Measurements from ENCODE around the gene L3MBTL1. TPM values are rescaled to one million over a fixed set of nuclear protein-coding genes. Genes with fewer than 3 reads are reported as not detected.
A peak's percentile ranks its signal among the peaks of the same experiment; 100 is the strongest.

Gene L3MBTL1
- total and polyA plus RNA-seq, 4 donors, result 22.1 to 52.8 (median 29.5) TPM

GRCh38 chr20:43516251-43516824, 8.8 kb downstream of the L3MBTL1 start:
- no CpG with 5 or more reads among the region's 1 CpG for WGBS (ENCODE audit: insufficient coverage)

GRCh38 chr20:43520074-43520630, 12.7 kb downstream of the L3MBTL1 start:
- DNase-seq (ENCODE audit: low read depth in 4 of 6, low spot score in 6 of 6), result peak in 1 of 6 donors; percentile 65
- Histone ChIP-seq H3K27ac (ENCODE audit: low read depth, low read length) (no peak overlapping the region), H3K36me3 (ENCODE audit: control insufficient read depth, insufficient read depth, low read length) (no peaks in the 10 kb centered on the region), H3K27me3 (ENCODE audit: control insufficient read depth, insufficient read depth, low read length) (no peaks in the 10 kb centered on the region), H3K9me3 (ENCODE audit: control insufficient read depth, insufficient read depth, low read length) (peaks cover 1% of the 10 kb centered on the region), H3K4me1 (ENCODE audit: control insufficient read depth, insufficient read depth, low read length) (peaks cover 7% of the 10 kb centered on the region), H3K4me3 (ENCODE audit: low read depth, low read length) (no peak overlapping the region)
- WGBS (ENCODE audit: insufficient coverage), result no CpG with 5 or more reads among the region's 1 CpG

More at GRCh38 chr20:43516251-43516824, 8.8 kb downstream of the L3MBTL1 start:
- no peak for DNase-seq (ENCODE audit: low read depth in 4 of 6, low spot score in 6 of 6)
- Histone ChIP-seq H3K27ac (ENCODE audit: low read depth, low read length) (no peak overlapping the region), H3K4me3 (ENCODE audit: low read depth, low read length) (no peak overlapping the region), H3K4me1 (ENCODE audit: control insufficient read depth, insufficient read depth, low read length) (peaks cover 24% of the 10 kb centered on the region), H3K27me3 (ENCODE audit: control insufficient read depth, insufficient read depth, low read length) (no peaks in the 10 kb centered on the region), H3K36me3 (ENCODE audit: control insufficient read depth, insufficient read depth, low read length) (peaks cover 14% of the 10 kb centered on the region), H3K9me3 (ENCODE audit: control insufficient read depth, insufficient read depth, low read length) (peaks cover 1% of the 10 kb centered on the region)

- Histone ChIP-seq H3K27ac (ENCODE audit: low read depth, low read length) (no peak overlapping the region), H3K4me1 (ENCODE audit: control insufficient read depth, insufficient read depth, low read length) (no peaks in the 10 kb centered on the region), H3K9me3 (ENCODE audit: control insufficient read depth, insufficient read depth, low read length) (peaks cover 1% of the 10 kb centered on the region), H3K36me3 (ENCODE audit: control insufficient read depth, insufficient read depth, low read length) (peaks cover 9% of the 10 kb centered on the region), H3K27me3 (ENCODE audit: control insufficient read depth, insufficient read depth, low read length) (no peaks in the 10 kb centered on the region), H3K4me3 (ENCODE audit: low read depth, low read length) (no peak overlapping the region)
- 38% methylated on average over 3 of the region's 5 CpGs for whole genome bisulfite sequencing (ENCODE audit: insufficient coverage)
- DNase-seq (ENCODE audit: low read depth in 4 of 6, low spot score in 6 of 6), result peak in 1 of 6 donors; percentile 91
Observed at GRCh38 chr20:43525021-43525420, 17.5 kb downstream of the L3MBTL1 start.

- H3K4me1 ChIP-seq (ENCODE audit: control insufficient read depth, insufficient read depth, low read length), result peaks cover 4% of the 10 kb centered on the region
- WGBS (ENCODE audit: insufficient coverage), result 94% methylated on average over 8 of the region's 8 CpGs
- no peak overlapping the region for H3K27ac ChIP-seq (ENCODE audit: low read depth, low read length)
- H3K36me3 ChIP-seq (ENCODE audit: control insufficient read depth, insufficient read depth, low read length), result peaks cover 23% of the 10 kb centered on the region
- no peak overlapping the region for H3K4me3 ChIP-seq (ENCODE audit: low read depth, low read length)
- DNase-seq (ENCODE audit: low read depth in 4 of 6, low spot score in 6 of 6), result no peak
- no peaks in the 10 kb centered on the region for H3K27me3 ChIP-seq (ENCODE audit: control insufficient read depth, insufficient read depth, low read length)
- H3K9me3 ChIP-seq (ENCODE audit: control insufficient read depth, insufficient read depth, low read length), result no peaks in the 10 kb centered on the region
Observed at GRCh38 chr20:43528258-43528875, 20.9 kb downstream of the L3MBTL1 start.

- H3K27ac ChIP-seq (ENCODE audit: low read depth, low read length), result no peak overlapping the region
- no peak overlapping the region for H3K4me3 ChIP-seq (ENCODE audit: low read depth, low read length)
- WGBS (ENCODE audit: insufficient coverage), result 94% methylated on average over 2 of the region's 5 CpGs
- H3K9me3 ChIP-seq (ENCODE audit: control insufficient read depth, insufficient read depth, low read length), result no peaks in the 10 kb centered on the region
- peaks cover 27% of the 10 kb centered on the region for H3K36me3 ChIP-seq (ENCODE audit: control insufficient read depth, insufficient read depth, low read length)
- no peak for DNase-seq (ENCODE audit: low read depth in 4 of 6, low spot score in 6 of 6)
- peaks cover 4% of the 10 kb centered on the region for H3K4me1 ChIP-seq (ENCODE audit: control insufficient read depth, insufficient read depth, low read length)
- H3K27me3 ChIP-seq (ENCODE audit: control insufficient read depth, insufficient read depth, low read length), result no peaks in the 10 kb centered on the region
Observed at GRCh38 chr20:43529051-43529450, 21.6 kb downstream of the L3MBTL1 start.

- no peak for DNase-seq (ENCODE audit: low read depth in 4 of 6, low spot score in 6 of 6)
- 98% methylated on average over 3 of the region's 3 CpGs for whole genome bisulfite sequencing (ENCODE audit: insufficient coverage)
- H3K36me3 ChIP-seq (ENCODE audit: control insufficient read depth, insufficient read depth, low read length), result peaks cover 30% of the 10 kb centered on the region
- H3K9me3 ChIP-seq (ENCODE audit: control insufficient read depth, insufficient read depth, low read length), result no peaks in the 10 kb centered on the region
- H3K4me3 ChIP-seq (ENCODE audit: low read depth, low read length), result no peak overlapping the region
- no peaks in the 10 kb centered on the region for H3K27me3 ChIP-seq (ENCODE audit: control insufficient read depth, insufficient read depth, low read length)
- peaks cover 4% of the 10 kb centered on the region for H3K4me1 ChIP-seq (ENCODE audit: control insufficient read depth, insufficient read depth, low read length)
- H3K27ac ChIP-seq (ENCODE audit: low read depth, low read length), result no peak overlapping the region
Observed at GRCh38 chr20:43529457-43530153, 22.1 kb downstream of the L3MBTL1 start.

GRCh38 chr20:43530321-43531090, 23.0 kb downstream of the L3MBTL1 start:
- DNase-seq (ENCODE audit: low read depth in 4 of 6, low spot score in 6 of 6), result no peak
- 85% methylated on average over 13 of the region's 14 CpGs for WGBS (ENCODE audit: insufficient coverage)
- Histone ChIP-seq H3K27ac (ENCODE audit: low read depth, low read length) (no peak overlapping the region), H3K27me3 (ENCODE audit: control insufficient read depth, insufficient read depth, low read length) (no peaks in the 10 kb centered on the region), H3K4me3 (ENCODE audit: low read depth, low read length) (no peak overlapping the region), H3K4me1 (ENCODE audit: control insufficient read depth, insufficient read depth, low read length) (peaks cover 4% of the 10 kb centered on the region), H3K9me3 (ENCODE audit: control insufficient read depth, insufficient read depth, low read length) (no peaks in the 10 kb centered on the region), H3K36me3 (ENCODE audit: control insufficient read depth, insufficient read depth, low read length) (peaks cover 35% of the 10 kb centered on the region)

- H3K27me3 ChIP-seq (ENCODE audit: control insufficient read depth, insufficient read depth, low read length), result no peaks in the 10 kb centered on the region
- no peaks in the 10 kb centered on the region for H3K9me3 ChIP-seq (ENCODE audit: control insufficient read depth, insufficient read depth, low read length)
- no peak overlapping the region for H3K27ac ChIP-seq (ENCODE audit: low read depth, low read length)
- H3K4me3 ChIP-seq (ENCODE audit: low read depth, low read length), result no peak overlapping the region
- H3K4me1 ChIP-seq (ENCODE audit: control insufficient read depth, insufficient read depth, low read length), result peaks cover 4% of the 10 kb centered on the region
- no peak for DNase-seq (ENCODE audit: low read depth in 4 of 6, low spot score in 6 of 6)
- peaks cover 40% of the 10 kb centered on the region for H3K36me3 ChIP-seq (ENCODE audit: control insufficient read depth, insufficient read depth, low read length)
Observed at GRCh38 chr20:43531091-43531443, 23.6 kb downstream of the L3MBTL1 start.

GRCh38 chr20:43532416-43533055, 25.0 kb downstream of the L3MBTL1 start:
- WGBS (ENCODE audit: insufficient coverage), result 98% methylated on average over 8 of the region's 9 CpGs
- Histone ChIP-seq H3K27ac (ENCODE audit: low read depth, low read length) (no peak overlapping the region), H3K4me1 (ENCODE audit: control insufficient read depth, insufficient read depth, low read length) (peaks cover 4% of the 10 kb centered on the region)

More at GRCh38 chr20:43532416-43533055, 25.0 kb downstream of the L3MBTL1 start:
- H3K9me3 ChIP-seq (ENCODE audit: control insufficient read depth, insufficient read depth, low read length), result no peaks in the 10 kb centered on the region
- H3K4me3 ChIP-seq (ENCODE audit: low read depth, low read length), result no peak overlapping the region
- peaks cover 45% of the 10 kb centered on the region for H3K36me3 ChIP-seq (ENCODE audit: control insufficient read depth, insufficient read depth, low read length)
- H3K27me3 ChIP-seq (ENCODE audit: control insufficient read depth, insufficient read depth, low read length), result no peaks in the 10 kb centered on the region
- DNase-seq (ENCODE audit: low read depth in 4 of 6, low spot score in 6 of 6), result no peak
